HG03342 (cell line): ENCODE results near the gene GATC.
"Not testable (repeated sequence)": the region's sequence is repeated elsewhere in the genome, so short reads cannot be mapped to it uniquely, and the experiment has no call there.

ENCODE experiments used
- ATAC-seq: cut with Tn5 transposase; IDR thresholded peaks from one replicate; pipeline ENCODE4 v1.9.1; 2021; ENCODE audit warnings: mild to moderate bottlenecking, moderate library complexity; ENCODE audit not compliant: unreplicated experiment

GATC gene

GRCh38 chr12:120468821-120469449, 22.7 kb downstream of the GATC start:
- ATAC-seq, result peak; percentile 15

GRCh38 chr12:120469450-120470149, 23.4 kb downstream of the GATC start, which contains the start of gene SRSF9:
Gene SRSF9 (minus strand): TSS chr12:120469748. CDS start chr12:120469609, 139 bp downstream.
- peak; percentile 82 for ATAC-seq

- ATAC-seq, result no peak
Observed at GRCh38 chr12:120470150-120470784, 24.0 kb downstream of the GATC start.

GRCh38 chr12:120472521-120472920, 26.3 kb downstream of the GATC start:
- ATAC-seq, result no peak

- no peak for ATAC-seq
Observed at GRCh38 chr12:120473807-120474615, 27.8 kb downstream of the GATC start.

GRCh38 chr12:120474616-120474960, 28.3 kb downstream of the GATC start:
- ATAC-seq, result no peak

GRCh38 chr12:120475643-120476042, 29.4 kb downstream of the GATC start:
- ATAC-seq, result no peak

GRCh38 chr12:120479458-120479857, 33.2 kb downstream of the GATC start:
- no peak for ATAC-seq

- ATAC-seq, result no peak
Observed at GRCh38 chr12:120480211-120480610, 34.0 kb downstream of the GATC start.

GRCh38 chr12:120481022-120481767, 35.0 kb downstream of the GATC start:
- no peak for ATAC-seq

- no peak for ATAC-seq
Observed at GRCh38 chr12:120483621-120484020, 37.4 kb downstream of the GATC start.

GRCh38 chr12:120485961-120486881, 40.0 kb downstream of the GATC start:
- ATAC-seq, result no peak

- not testable (repeated sequence) for ATAC-seq
Observed at GRCh38 chr12:120487552-120487951, 41.3 kb downstream of the GATC start.

GRCh38 chr12:120488057-120488640, 41.9 kb downstream of the GATC start:
- no peak for ATAC-seq

GRCh38 chr12:120489018-120489417, 42.8 kb downstream of the GATC start:
- no peak for ATAC-seq

- ATAC-seq, result no peak
Observed at GRCh38 chr12:120490325-120490724, 44.1 kb downstream of the GATC start.

- ATAC-seq, result no peak
Observed at GRCh38 chr12:120490833-120491512, 44.7 kb downstream of the GATC start.

- ATAC-seq, result peak; percentile 14
Observed at GRCh38 chr12:120495186-120495730, 49.0 kb downstream of the GATC start.
